IMR-90 (cell line): ENCODE results near the gene ST8SIA6. TPM values are rescaled to one million over a fixed set of nuclear protein-coding genes. Genes with fewer than 3 reads are reported as not detected.
A peak's percentile ranks its signal among the peaks of the same experiment; 100 is the strongest.

Experiments
- ATAC-seq: fragments of 200-7000 bp; cut with Tn5 transposase; 2 replicates; pipeline ENCODE4 v1.9.1; 2020; ENCODE audit warnings: low read depth, mild to moderate bottlenecking, moderate library complexity
- BruUV-seq: library from RNA; stranded (reverse); fragments of 400-500 nt; replicated peaks from 2 replicates; lab custom pipeline; 2021; lab: Mats Ljungman, UMichigan
- CTCF ChIA-PET: fragments of 300-600 bp; formaldehyde crosslinking; extraction: SDS; loops from one replicate; lab custom pipeline; 2021; ENCODE audit warnings: antibody characterized with exemption; lab: Yijun Ruan, JAX
- POLR2A ChIA-PET: fragments of 300-600 bp; sonication (Branson Sonifier 250); formaldehyde crosslinking; loops from one replicate; lab custom pipeline; 2022; ENCODE audit warnings: antibody characterized with exemption; ENCODE audit not compliant: unreplicated experiment; lab: Charles Lee
- DNase-seq: peaks from one replicate; pipeline ENCODE4 v3.0.0; 2013
- H2AFZ ChIP-seq: replicated peaks from 2 replicates; pipeline ENCODE3; 2013; ENCODE audit warnings: low read length, mild to moderate bottlenecking; ENCODE audit not compliant: poor library complexity
- H2AK5ac ChIP-seq: 2 replicates; pipeline ENCODE4 v1.6.1; 2013; ENCODE audit warnings: low read depth, low read length, inconsistent platforms
- H2AK9ac ChIP-seq: replicated peaks from 2 replicates; pipeline ENCODE3; 2013; ENCODE audit warnings: mild to moderate bottlenecking, low read depth, low read length, moderate library complexity; ENCODE audit not compliant: poor library complexity
- H2BK120ac ChIP-seq: 2 replicates; pipeline ENCODE4 v1.6.1; 2013; ENCODE audit warnings: low read depth, low read length, inconsistent platforms
- H2BK15ac ChIP-seq: 3 replicates; pipeline ENCODE4 v1.6.1; 2013; ENCODE audit warnings: low read depth, low read length, inconsistent platforms
- H2BK20ac ChIP-seq: 2 replicates; pipeline ENCODE4 v1.6.1; 2013; ENCODE audit warnings: low read depth, mild to moderate bottlenecking, inconsistent platforms, low read length, moderate library complexity
- H2BK5ac ChIP-seq: 2 replicates; pipeline ENCODE4 v1.6.1; 2013; ENCODE audit warnings: mild to moderate bottlenecking, low read depth, low read length, inconsistent platforms; ENCODE audit not compliant: poor library complexity, severe bottlenecking
- H3K14ac ChIP-seq: replicated peaks from 2 replicates; pipeline ENCODE4 v1.6.1; 2013; ENCODE audit warnings: low read depth, low read length, inconsistent platforms
- H3K18ac ChIP-seq: 2 replicates; pipeline ENCODE4 v1.6.1; 2013; ENCODE audit warnings: low read depth, low read length, control low read depth
- H3K23ac ChIP-seq: 2 replicates; pipeline ENCODE4 v1.6.1; 2013; ENCODE audit warnings: low read depth, low read length, inconsistent platforms
- H3K27ac ChIP-seq: 2 replicates; pipeline ENCODE4 v1.5.1; 2013; ENCODE audit warnings: mild to moderate bottlenecking, control low read depth, low read length; ENCODE audit not compliant: insufficient read depth
- H3K27me3 ChIP-seq: 2 replicates; pipeline ENCODE4 v1.6.1; 2013; ENCODE audit warnings: low read length; ENCODE audit not compliant: control insufficient read depth, insufficient read depth
- H3K36me3 ChIP-seq: 2 replicates; pipeline ENCODE4 v1.6.1; 2013; ENCODE audit warnings: low read length, mixed read lengths; ENCODE audit not compliant: control insufficient read depth, insufficient read depth
- H3K4ac ChIP-seq: 2 replicates; pipeline ENCODE4 v1.6.1; 2013; ENCODE audit warnings: low read depth, low read length, inconsistent platforms
- H3K4me1 ChIP-seq: 2 replicates; pipeline ENCODE4 v1.6.1; 2013; ENCODE audit warnings: low read length, mixed read lengths; ENCODE audit not compliant: control insufficient read depth, insufficient read depth
- H3K4me2 ChIP-seq: 2 replicates; pipeline ENCODE4 v1.6.1; 2013; ENCODE audit warnings: low read depth, mild to moderate bottlenecking, control low read depth, low read length, moderate library complexity
- H3K4me3 ChIP-seq: 2 replicates; pipeline ENCODE4 v1.5.1; 2013; ENCODE audit warnings: low read depth, mild to moderate bottlenecking, control low read depth, low read length, moderate library complexity; ENCODE audit not compliant: insufficient read depth
- H3K56ac ChIP-seq: 2 replicates; pipeline ENCODE4 v1.6.1; 2013; ENCODE audit warnings: low read length, inconsistent platforms; ENCODE audit not compliant: insufficient read depth; ENCODE audit errors: extremely low read depth
- H3K79me1 ChIP-seq, 2 experiments: 2 replicates each; pipeline ENCODE4 v1.6.1; 2013; ENCODE audit warnings: low read length in 2 of 2, inconsistent platforms in 1 of 2, low read depth in 1 of 2
- H3K9ac ChIP-seq: 2 replicates; pipeline ENCODE4 v1.6.1; 2013; ENCODE audit warnings: low read depth, low read length, control low read depth
- H3K9me1 ChIP-seq: 2 replicates; pipeline ENCODE4 v1.6.1; 2013; ENCODE audit warnings: low read length, inconsistent platforms; ENCODE audit not compliant: insufficient read depth
- H3K9me3 ChIP-seq: 2 replicates; pipeline ENCODE4 v1.6.1; 2013; ENCODE audit warnings: low read length; ENCODE audit not compliant: control insufficient read depth, insufficient read depth
- H4K20me1 ChIP-seq: 2 replicates; pipeline ENCODE4 v1.6.1; 2013; ENCODE audit warnings: low read length, inconsistent platforms; ENCODE audit not compliant: insufficient read depth
- H4K5ac ChIP-seq: 2 replicates; pipeline ENCODE4 v1.6.1; 2013; ENCODE audit warnings: mild to moderate bottlenecking, low read depth, low read length, control low read depth
- H4K8ac ChIP-seq, 2 experiments: 2 replicates each; pipeline ENCODE4 v1.6.1; 2013; ENCODE audit warnings: low read depth in 2 of 2, low read length in 2 of 2, control low read depth in 1 of 2, inconsistent platforms in 1 of 2
- H4K91ac ChIP-seq: 2 replicates; pipeline ENCODE4 v1.6.1; 2013; ENCODE audit warnings: low read depth, low read length, inconsistent platforms; ENCODE audit not compliant: insufficient read depth
- FOS ChIP-seq: fragments of 150-350 bp; IDR thresholded peaks from 2 replicates; pipeline ENCODE4 v1.6.1; 2016; ENCODE audit warnings: low read depth, low read length
- RAD21 ChIP-seq: IDR thresholded peaks from 2 replicates; pipeline ENCODE4 v1.6.1; 2012; ENCODE audit warnings: low read length, improper control_type of control experiment
- SMC3 ChIP-seq: fragments of 150-350 bp; IDR thresholded peaks from 2 replicates; pipeline ENCODE4 v1.6.1; 2016; ENCODE audit warnings: low read depth, mild to moderate bottlenecking, antibody characterized with exemption, low read length, moderate library complexity
- WGBS, 2 experiments: methylation state at CpG; one replicate each; pipeline versions ENCODE4 v1.1.5 to v1.1.7; 2013; ENCODE audit warnings: missing lambda C conversion rate in 2 of 2; ENCODE audit not compliant: insufficient read length in 1 of 2; ENCODE audit errors: extremely low coverage in 2 of 2; 5-methylcytosine and 5-hydroxymethylcytosine counted together
- dilution Hi-C: fragments of 300-500 bp; cut with HindIII; formaldehyde crosslinking; loops from one replicate; pipeline ENCODE4 v1.14.3; 2018; ENCODE audit warnings: low sequenced_read_pairs; ENCODE audit not compliant: unreplicated experiment
- in situ Hi-C: fragments of 300-500 bp; cut with MboI; formaldehyde crosslinking; loops from 3 replicates; pipeline ENCODE4 v1.14.3; 2019; ENCODE audit warnings: low sequenced_read_pairs, inconsistent platforms, mixed read lengths
- intact Hi-C: fragments of 100-400 bp; cut with micrococcal nuclease; formaldehyde crosslinking; loops from 2 replicates; pipeline ENCODE4 v1.10.0; 2022
- polyA plus RNA-seq, 3 experiments: library from polyadenylated mRNA; depleted of rRNA; stranded (reverse); fragments of >200 nt; gene quantifications; 2 replicates each; pipeline ENCODE4 v1.2.3, GENCODE V29; 2012; ENCODE audit warnings: low replicate concordance in 1 of 3
- total RNA-seq: library from RNA; depleted of rRNA; stranded (reverse); fragments of >200 nt; gene quantifications from 2 replicates; pipeline ENCODE4 v1.2.3, GENCODE V29; 2012
- TF ChIP-seq, protein P1 (sequence below): conservative IDR thresholded peaks from 2 replicates; pipeline ENCODE4 v1.5.1; 2012; ENCODE audit warnings: mild to moderate bottlenecking, low read depth, low read length, improper control_type of control experiment

ST8SIA6 gene
- total and polyA plus RNA-seq, 2 of the 4 experiments (the other 2 are of a cell fraction), result 0.10 to 0.18 TPM

DNA sequence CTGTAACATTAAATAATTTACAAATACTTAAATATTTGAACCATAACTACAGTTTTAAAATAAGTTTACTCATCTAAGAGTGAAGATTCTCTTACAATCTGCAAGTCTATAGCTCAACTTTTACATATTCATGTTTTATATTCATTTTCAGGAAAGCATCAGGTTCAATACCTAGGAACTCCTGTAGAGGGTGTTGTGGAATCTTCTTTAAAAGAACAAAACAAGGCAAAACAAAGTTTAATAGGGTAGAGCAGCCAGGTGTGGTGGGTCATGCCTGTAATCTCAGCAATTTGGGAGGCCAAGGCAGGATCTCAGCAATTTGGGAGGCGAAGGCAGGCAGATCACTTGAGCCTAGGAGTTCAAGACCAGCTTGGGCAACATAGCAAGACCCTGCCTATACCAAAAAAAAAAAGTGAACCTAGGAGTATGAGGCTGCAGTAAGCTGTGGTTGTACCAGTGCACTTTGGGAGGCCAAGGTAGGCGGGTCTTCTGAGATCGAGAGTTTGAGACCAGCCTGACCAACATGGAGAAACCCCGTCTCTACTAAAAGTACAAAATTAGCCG, 45.1 kb downstream of the ST8SIA6 start:
- Histone ChIP-seq H3K9me3 (no peaks in the 10 kb centered on the region), H3K27me3 (peaks cover 16% of the 10 kb centered on the region), H3K23ac (no peak overlapping the region), H4K5ac (no peak overlapping the region), H4K8ac (no peak overlapping the region), H2BK120ac (no peak overlapping the region), H2AK9ac (no peak overlapping the region), H2BK20ac (no peak overlapping the region), H2AK5ac (no peak overlapping the region), H3K36me3 (no peaks in the 10 kb centered on the region), H3K56ac (no peak overlapping the region), H3K27ac (no peak overlapping the region), H4K20me1 (no peaks in the 10 kb centered on the region), H2BK5ac (no peak overlapping the region), H3K9ac (no peak overlapping the region), H4K91ac (no peak overlapping the region), H3K18ac (no peak overlapping the region), H3K9me1 (no peaks in the 10 kb centered on the region), H3K4me2 (no peak overlapping the region), H2BK15ac (no peak overlapping the region), H3K4me3 (no peak overlapping the region), H3K14ac (no peak overlapping the region), H3K79me1 (no peaks in the 10 kb centered on the region), H3K4ac (no peak overlapping the region), H3K4me1 (no peaks in the 10 kb centered on the region), H2AFZ (no peak overlapping the region)
- ChIA-PET CTCF (interaction anchor here (0.6 to 1.0 kb wide), 7 partner anchors 10 to 780 kb away, joined by 3 to 4 read pairs (median 3); no protein-coding TSS in a partner anchor), POLR2A (no interaction called here)
- WGBS, 2 experiments, result no CpG with 5 or more reads among the region's 5 CpGs
- BruUV-seq, result no TSS peak
- DNase-seq, result peak; percentile 5
- in situ Hi-C loops (no loop called here), dilution Hi-C loops (no loop called here), intact Hi-C loops (no loop called here)
- peak; percentile 60; the same call in 1 of the 2 replicates for ATAC-seq
- TF ChIP-seq RAD21 (peak; percentile 40; the same call in 1 of the 2 replicates), FOS (no peak), SMC3 (0 out of 2 replicates have a peak, but pooled peaks have one; percentile 19)
- TF ChIP-seq, protein P1, sequence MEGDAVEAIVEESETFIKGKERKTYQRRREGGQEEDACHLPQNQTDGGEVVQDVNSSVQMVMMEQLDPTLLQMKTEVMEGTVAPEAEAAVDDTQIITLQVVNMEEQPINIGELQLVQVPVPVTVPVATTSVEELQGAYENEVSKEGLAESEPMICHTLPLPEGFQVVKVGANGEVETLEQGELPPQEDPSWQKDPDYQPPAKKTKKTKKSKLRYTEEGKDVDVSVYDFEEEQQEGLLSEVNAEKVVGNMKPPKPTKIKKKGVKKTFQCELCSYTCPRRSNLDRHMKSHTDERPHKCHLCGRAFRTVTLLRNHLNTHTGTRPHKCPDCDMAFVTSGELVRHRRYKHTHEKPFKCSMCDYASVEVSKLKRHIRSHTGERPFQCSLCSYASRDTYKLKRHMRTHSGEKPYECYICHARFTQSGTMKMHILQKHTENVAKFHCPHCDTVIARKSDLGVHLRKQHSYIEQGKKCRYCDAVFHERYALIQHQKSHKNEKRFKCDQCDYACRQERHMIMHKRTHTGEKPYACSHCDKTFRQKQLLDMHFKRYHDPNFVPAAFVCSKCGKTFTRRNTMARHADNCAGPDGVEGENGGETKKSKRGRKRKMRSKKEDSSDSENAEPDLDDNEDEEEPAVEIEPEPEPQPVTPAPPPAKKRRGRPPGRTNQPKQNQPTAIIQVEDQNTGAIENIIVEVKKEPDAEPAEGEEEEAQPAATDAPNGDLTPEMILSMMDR, result peak; percentile 52
